CD14-positive monocyte (primary cell): ENCODE results near the gene TBX15. TPM values are rescaled to one million over a fixed set of nuclear protein-coding genes. Genes with fewer than 3 reads are reported as not detected.
"Not testable (repeated sequence)": the region's sequence is repeated elsewhere in the genome, so short reads cannot be mapped to it uniquely, and the experiment has no call there.

Experiments
- DNase-seq, 3 donors: peaks; one replicate each; pipeline ENCODE4 v3.0.0-alpha.2; 2011 to 2022
- H2AFZ ChIP-seq: 2 replicates; pipeline ENCODE4 v1.6.0; 2012; ENCODE audit warnings: mild to moderate bottlenecking, low read depth, low read length, inconsistent platforms; ENCODE audit not compliant: insufficient read depth, poor library complexity, severe bottlenecking
- H3K27ac ChIP-seq, 2 donors: 1 replicate in 1 of 2; 2 replicates in 1 of 2; pipeline ENCODE4 v1.5.1; 2012 to 2013; ENCODE audit warnings: low read length in 2 of 2, control low read depth in 1 of 2, inconsistent platforms in 1 of 2, low read depth in 1 of 2, mild to moderate bottlenecking in 1 of 2
- H3K27me3 ChIP-seq, 2 donors: one replicate each; pipeline versions ENCODE4 v1.6.0 to v1.6.1; 2011 to 2013; ENCODE audit warnings: low read length in 2 of 2; ENCODE audit not compliant: control insufficient read depth in 2 of 2, insufficient read depth in 2 of 2
- H3K36me3 ChIP-seq, 2 donors: replicated peaks in 1 of 2; 1 replicate in 1 of 2; 2 replicates in 1 of 2; pipeline versions ENCODE4 v1.5.1 to v1.6.1; 2012 to 2013; ENCODE audit warnings: low read length in 2 of 2, control low read depth in 1 of 2, inconsistent platforms in 1 of 2, mild to moderate bottlenecking in 1 of 2; ENCODE audit not compliant: insufficient read depth in 2 of 2, control insufficient read depth in 1 of 2
- H3K4me1 ChIP-seq, 2 donors: 1 replicate in 1 of 2; 2 replicates in 1 of 2; pipeline versions ENCODE4 v1.5.1 to v1.6.1; 2012 to 2013; ENCODE audit warnings: low read length in 2 of 2, control low read depth in 1 of 2, inconsistent platforms in 1 of 2, mild to moderate bottlenecking in 1 of 2, moderate library complexity in 1 of 2; ENCODE audit not compliant: insufficient read depth in 2 of 2, control insufficient read depth in 1 of 2
- H3K4me2 ChIP-seq: replicated peaks from 2 replicates; pipeline ENCODE3; 2012; ENCODE audit warnings: low read length, moderate library complexity, mild to moderate bottlenecking; ENCODE audit not compliant: poor library complexity, severe bottlenecking; ENCODE audit errors: extremely low read depth
- H3K4me3 ChIP-seq, 3 experiments: fragments of 200-600 bp in 1 of 3; sonication (generic) in 1 of 3; replicated peaks in 1 of 3; 1 replicate in 2 of 3; 2 replicates in 1 of 3; pipeline ENCODE4 v1.5.1; 2011 to 2013; ENCODE audit warnings: low read length in 3 of 3, mild to moderate bottlenecking in 3 of 3, control low read depth in 2 of 3, low read depth in 2 of 3, inconsistent platforms in 1 of 3, moderate library complexity in 1 of 3
- H3K79me2 ChIP-seq: 2 replicates; pipeline ENCODE4 v1.6.0; 2012; ENCODE audit warnings: mild to moderate bottlenecking, control low read depth, inconsistent platforms, low read length, moderate library complexity; ENCODE audit not compliant: insufficient read depth
- H3K9ac ChIP-seq: 2 replicates; pipeline ENCODE4 v1.6.0; 2017; ENCODE audit warnings: low read length, mild to moderate bottlenecking; ENCODE audit not compliant: insufficient read depth, poor library complexity, severe bottlenecking
- H3K9me3 ChIP-seq, 2 donors: replicated peaks in 1 of 2; 1 replicate in 1 of 2; 2 replicates in 1 of 2; pipeline versions ENCODE4 v1.5.1 to v1.6.1; 2012 to 2013; ENCODE audit warnings: low read length in 2 of 2, control low read depth in 1 of 2; ENCODE audit not compliant: control insufficient read depth in 1 of 2, insufficient read depth in 1 of 2
- H4K20me1 ChIP-seq: 2 replicates; pipeline ENCODE4 v1.6.0; 2012; ENCODE audit warnings: mild to moderate bottlenecking, low read length, control low read depth, moderate library complexity; ENCODE audit not compliant: insufficient read depth
- H3K27ac Mint-ChIP-seq, 7 donors: one replicate each; pipeline ENCODE4 v1.8.0; 2020; ENCODE audit warnings: mild to moderate bottlenecking in 7 of 7, mixed read lengths in 7 of 7, moderate library complexity in 6 of 7, inconsistent platforms in 2 of 7
- H3K27me3 Mint-ChIP-seq, 3 donors: one replicate each; pipeline ENCODE4 v1.8.0; 2021 to 2022; ENCODE audit warnings: low read depth in 3 of 3, mild to moderate bottlenecking in 3 of 3, mixed read lengths in 3 of 3, moderate library complexity in 3 of 3, inconsistent platforms in 1 of 3
- H3K36me3 Mint-ChIP-seq, 2 donors: one replicate each; pipeline ENCODE4 v1.8.0; 2020; ENCODE audit warnings: mixed read lengths in 2 of 2, inconsistent platforms in 1 of 2, mild to moderate bottlenecking in 1 of 2
- H3K4me1 Mint-ChIP-seq: one replicate; pipeline ENCODE4 v1.8.0; 2020; ENCODE audit warnings: mild to moderate bottlenecking, mixed read lengths
- H3K4me3 Mint-ChIP-seq, 2 donors: one replicate each; pipeline ENCODE4 v1.8.0; 2020; ENCODE audit warnings: mild to moderate bottlenecking in 2 of 2, mixed read lengths in 2 of 2, moderate library complexity in 1 of 2
- H3K9me3 Mint-ChIP-seq, 7 donors: one replicate each; pipeline ENCODE4 v1.8.0; 2020 to 2022; ENCODE audit warnings: mixed read lengths in 7 of 7, mild to moderate bottlenecking in 6 of 7, moderate library complexity in 6 of 7, inconsistent platforms in 2 of 7
- CTCF ChIP-seq: fragments of 200-600 bp; IDR thresholded peaks from one replicate; pipeline ENCODE4 v1.8.0; 2022; ENCODE audit warnings: antibody characterized with exemption, mild to moderate bottlenecking
- WGBS: methylation state at CpG from one replicate; pipeline ENCODE4 v1.1.5; 2013; ENCODE audit warnings: missing lambda C conversion rate; ENCODE audit not compliant: insufficient coverage; 5-methylcytosine and 5-hydroxymethylcytosine counted together
- intact Hi-C, 2 donors: fragments of 100-400 bp; cut with micrococcal nuclease; formaldehyde crosslinking; loops; one replicate each; pipeline versions ENCODE4 v1.15.0 to v1.15.1; 2023
- polyA plus RNA-seq, 3 donors: library from polyadenylated mRNA; depleted of rRNA in 1 of 3; unstranded in 2 of 3; stranded (reverse) in 1 of 3; fragments of 300-500 nt in 2 of 3; fragments of >200 nt in 1 of 3; fragmentation: Illumina TruSeq in 2 of 3; gene quantifications; 1 replicate in 2 of 3; 2 replicates in 1 of 3; pipeline ENCODE4 v1.2.3, GENCODE V29; 2012 to 2021

The TBX15 gene
- polyA plus RNA-seq, 3 donors, result not detected

- H3K4me1 ChIP-seq, result no peaks in the 10 kb centered on the region
- no peak overlapping the region for H3K4me2 ChIP-seq
- no peak overlapping the region for H3K9ac ChIP-seq
- no peaks in the 10 kb centered on the region for H4K20me1 ChIP-seq
- no peak overlapping the region for H3K27ac Mint-ChIP-seq
- H3K36me3 ChIP-seq, result no peaks in the 10 kb centered on the region
- no peaks in the 10 kb centered on the region for H3K36me3 Mint-ChIP-seq
- no peaks in the 10 kb centered on the region for H3K79me2 ChIP-seq
- peaks cover 0 to 5% (median 2%) of the 10 kb centered on the region in 7 donors for H3K9me3 Mint-ChIP-seq
- H2AFZ ChIP-seq, result no peak overlapping the region
- H3K9me3 ChIP-seq, result no peaks in the 10 kb centered on the region
- no peak for DNase-seq
- no peaks in the 10 kb centered on the region for H3K27me3 Mint-ChIP-seq
- no peak overlapping the region for H3K4me3 Mint-ChIP-seq
- H3K27me3 ChIP-seq, result no peaks in the 10 kb centered on the region
- no peaks in the 10 kb centered on the region for H3K4me1 Mint-ChIP-seq
- H3K4me3 ChIP-seq, result no peak overlapping the region
- TF ChIP-seq CTCF, result no peak
- intact Hi-C loops, result no loop called here
- no peak overlapping the region for H3K27ac ChIP-seq
- no CpG with 5 or more reads among the region's 2 CpGs for WGBS
These were observed 69.2 kb downstream of the TBX15 start for GRCh38 chr1:118918940-118919259.

- peaks cover 0 to 5% (median 2%) of the 10 kb centered on the region in 7 donors for H3K9me3 Mint-ChIP-seq
- no CpG with 5 or more reads among the region's 6 CpGs for WGBS
- Histone ChIP-seq H3K4me3 (no peak overlapping the region), H3K27ac (no peak overlapping the region), H3K4me2 (no peak overlapping the region), H3K9ac (no peak overlapping the region), H3K79me2 (no peaks in the 10 kb centered on the region), H3K27me3 (no peaks in the 10 kb centered on the region), H3K36me3 (no peaks in the 10 kb centered on the region), H2AFZ (no peak overlapping the region), H3K9me3 (no peaks in the 10 kb centered on the region), H4K20me1 (no peaks in the 10 kb centered on the region), H3K4me1 (no peaks in the 10 kb centered on the region)
- no peak overlapping the region for H3K27ac Mint-ChIP-seq
- H3K36me3 Mint-ChIP-seq, result no peaks in the 10 kb centered on the region
- intact Hi-C loops, result no loop called here
- H3K4me1 Mint-ChIP-seq, result no peaks in the 10 kb centered on the region
- no peak for DNase-seq
- no peaks in the 10 kb centered on the region for H3K27me3 Mint-ChIP-seq
- TF ChIP-seq CTCF, result no peak
- no peak overlapping the region for H3K4me3 Mint-ChIP-seq
These were observed 69.8 kb downstream of the TBX15 start for GRCh38 chr1:118918230-118918939.

- H2AFZ ChIP-seq, H3K9ac ChIP-seq, H3K36me3 Mint-ChIP-seq, H4K20me1 ChIP-seq, H3K4me2 ChIP-seq, H3K9me3 ChIP-seq, H3K4me3 Mint-ChIP-seq, H3K27ac ChIP-seq, DNase-seq, H3K27me3 Mint-ChIP-seq, H3K27ac Mint-ChIP-seq, H3K27me3 ChIP-seq, H3K79me2 ChIP-seq, H3K4me1 Mint-ChIP-seq, H3K4me3 ChIP-seq, H3K4me1 ChIP-seq, H3K36me3 ChIP-seq, H3K9me3 Mint-ChIP-seq, intact Hi-C loops: not testable (repeated sequence)
- WGBS, result 100% methylated on average over 3 of the region's 4 CpGs
These were observed 71.8 kb downstream of the TBX15 start for GRCh38 chr1:118916346-118916745.
